Keratinocyte (primary cell): ENCODE data around the gene SYCP1. TPM values are rescaled to one million over a fixed set of nuclear protein-coding genes. Genes with fewer than 3 reads are reported as not detected.

Experiments
- DNase-seq: peaks from one replicate; pipeline ENCODE4 v3.0.0-alpha.2; 2011; ENCODE audit warnings: low read depth, missing footprints, low spot score
- FAIRE-seq: peaks from 2 replicates; lab custom pipeline; 2011; peaks lifted over from hg19 to GRCh38; lab: Jason Lieb, UNC
- H2AFZ ChIP-seq: 2 replicates; pipeline ENCODE4 v1.6.0; 2012; ENCODE audit warnings: low read length, control low read depth, inconsistent platforms; ENCODE audit not compliant: control insufficient read depth
- H3K27ac ChIP-seq: 2 replicates; pipeline ENCODE4 v1.5.1; 2011; ENCODE audit warnings: low read length; ENCODE audit not compliant: control insufficient read depth, insufficient read depth
- H3K27me3 ChIP-seq: 3 replicates; pipeline ENCODE4 v1.6.0; 2011; ENCODE audit warnings: low read length; ENCODE audit not compliant: control insufficient read depth, insufficient read depth; ENCODE audit errors: extremely low read depth
- H3K36me3 ChIP-seq, 2 experiments: 2 replicates in 1 of 2; 3 replicates in 1 of 2; pipeline ENCODE4 v1.5.1; 2011; ENCODE audit warnings: low read length in 2 of 2, mild to moderate bottlenecking in 1 of 2; ENCODE audit not compliant: control insufficient read depth in 2 of 2, insufficient read depth in 2 of 2; ENCODE audit errors: extremely low read depth in 1 of 2
- H3K4me1 ChIP-seq: 3 replicates; pipeline ENCODE4 v1.5.1; 2011; ENCODE audit warnings: low read length; ENCODE audit not compliant: control insufficient read depth, insufficient read depth; ENCODE audit errors: extremely low read depth
- H3K4me2 ChIP-seq: 3 replicates; pipeline ENCODE4 v1.6.0; 2011; ENCODE audit warnings: low read depth, low read length; ENCODE audit not compliant: control insufficient read depth, insufficient read depth; ENCODE audit errors: extremely low read depth
- H3K4me3 ChIP-seq, 3 experiments: fragments of 200-600 bp in 1 of 3; sonication (generic) in 1 of 3; 2 replicates in 2 of 3; 3 replicates in 1 of 3; pipeline ENCODE4 v1.5.1; 2011 to 2016; ENCODE audit warnings: low read length in 3 of 3, mild to moderate bottlenecking in 3 of 3, control low read depth in 2 of 3, inconsistent platforms in 1 of 3, low read depth in 1 of 3, mixed read lengths in 1 of 3, mixed run types in 1 of 3, moderate library complexity in 1 of 3; ENCODE audit not compliant: control insufficient read depth in 2 of 3, insufficient read depth in 2 of 3; ENCODE audit errors: extremely low read depth in 1 of 3
- H3K79me2 ChIP-seq: 2 replicates; pipeline ENCODE4 v1.6.0; 2012; ENCODE audit warnings: low read length; ENCODE audit not compliant: control insufficient read depth, insufficient read depth
- H3K9ac ChIP-seq: 3 replicates; pipeline ENCODE4 v1.6.0; 2011; ENCODE audit warnings: low read length; ENCODE audit not compliant: control insufficient read depth, insufficient read depth; ENCODE audit errors: extremely low read depth
- H3K9me1 ChIP-seq: 3 replicates; pipeline ENCODE4 v1.6.0; 2011; ENCODE audit warnings: low read length; ENCODE audit not compliant: control insufficient read depth, insufficient read depth; ENCODE audit errors: extremely low read depth
- H3K9me3 ChIP-seq: 2 replicates; pipeline ENCODE4 v1.5.1; 2012; ENCODE audit warnings: low read depth, low read length; ENCODE audit not compliant: control insufficient read depth
- H4K20me1 ChIP-seq: 3 replicates; pipeline ENCODE4 v1.6.0; 2011; ENCODE audit warnings: low read length; ENCODE audit not compliant: control insufficient read depth, insufficient read depth; ENCODE audit errors: extremely low read depth
- EZH2 ChIP-seq: IDR thresholded peaks from one replicate; pipeline ENCODE4 v1.6.1; 2012; ENCODE audit warnings: inconsistent platforms, mild to moderate bottlenecking, low read length, moderate library complexity
- dilution Hi-C: fragments of 300-500 bp; cut with MboI; formaldehyde crosslinking; loops from one replicate; pipeline ENCODE4 v1.7.0; 2020; ENCODE audit warnings: low sequenced_read_pairs; ENCODE audit not compliant: extremely low pct_ligation_motif_present
- polyA plus RNA-seq, 5 experiments: library from polyadenylated mRNA; depleted of rRNA in 3 of 5; stranded (reverse) in 3 of 5; stranded (forward) in 1 of 5; unstranded in 1 of 5; fragments of >200 nt; gene quantifications; 1 replicate in 1 of 5; 2 replicates in 3 of 5; 3 replicates in 1 of 5; pipeline versions ENCODE4 v1.2.1 to v1.2.3, GENCODE V29; 2011 to 2012; ENCODE audit warnings: missing spikeins in 2 of 5, low read depth in 1 of 5, low replicate concordance in 1 of 5
- TF ChIP-seq, protein P1 (sequence below), 3 experiments: IDR thresholded peaks in 1 of 3; conservative IDR thresholded peaks in 1 of 3; optimal IDR thresholded peaks in 1 of 3; 2 replicates in 2 of 3; 3 replicates in 1 of 3; pipeline versions ENCODE3 to v1.5.1; 2011; ENCODE audit warnings: low read length in 3 of 3, mild to moderate bottlenecking in 3 of 3, moderate library complexity in 2 of 3, control low read depth in 1 of 3, inconsistent platforms in 1 of 3; ENCODE audit not compliant: insufficient read depth in 2 of 3; ENCODE audit errors: extremely low read depth in 1 of 3

SYCP1 gene
- polyA plus RNA-seq, 1 donor (not counting 4 experiments of a cell fraction or from before 2014, with no cell fraction given): not detected

DNA sequence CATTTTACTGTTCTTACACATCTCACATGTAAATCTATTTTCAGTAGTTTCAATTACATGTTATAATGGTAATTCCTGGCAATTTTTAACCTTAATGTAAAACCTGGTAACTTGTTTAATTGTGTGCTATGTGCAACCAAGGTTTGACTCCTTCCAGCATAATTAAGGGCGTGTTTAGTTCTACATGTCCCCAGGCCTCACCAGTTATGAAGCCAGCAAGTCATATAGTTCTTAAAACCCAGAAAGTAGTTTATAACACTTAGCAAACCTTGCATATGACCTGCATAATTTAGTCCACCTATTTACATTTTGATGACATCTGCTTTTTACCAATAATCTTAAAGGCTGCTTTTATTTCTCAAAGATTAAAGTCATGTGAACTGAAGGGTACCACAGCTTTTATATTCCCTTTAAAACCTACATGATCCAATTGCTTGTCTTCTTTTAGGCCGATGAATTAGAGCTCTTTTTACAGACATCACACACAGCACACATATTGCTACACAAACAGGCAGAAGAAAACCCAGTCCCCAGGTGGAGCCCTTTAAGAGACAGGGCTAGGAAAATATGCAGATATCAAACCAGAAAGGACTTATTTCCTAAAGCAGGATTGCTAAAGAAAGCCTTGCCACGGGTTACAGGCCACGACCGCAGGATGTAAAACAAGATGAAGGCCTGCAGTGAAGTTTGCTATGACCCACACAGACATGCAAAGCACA lies 23.2 kb upstream of the SYCP1 start:
- Histone ChIP-seq H3K36me3 (no peaks in the 10 kb centered on the region), H3K79me2 (no peaks in the 10 kb centered on the region), H3K27ac (no peak overlapping the region), H2AFZ (no peak overlapping the region), H3K4me3 (no peak overlapping the region), H3K9me3 (no peaks in the 10 kb centered on the region), H3K27me3 (no peaks in the 10 kb centered on the region), H4K20me1 (no peaks in the 10 kb centered on the region), H3K4me1 (peaks cover 24% of the 10 kb centered on the region), H3K4me2 (no peak overlapping the region), H3K9me1 (no peaks in the 10 kb centered on the region), H3K9ac (no peak overlapping the region)
- no peak for TF ChIP-seq EZH2
- TF ChIP-seq, protein P1, sequence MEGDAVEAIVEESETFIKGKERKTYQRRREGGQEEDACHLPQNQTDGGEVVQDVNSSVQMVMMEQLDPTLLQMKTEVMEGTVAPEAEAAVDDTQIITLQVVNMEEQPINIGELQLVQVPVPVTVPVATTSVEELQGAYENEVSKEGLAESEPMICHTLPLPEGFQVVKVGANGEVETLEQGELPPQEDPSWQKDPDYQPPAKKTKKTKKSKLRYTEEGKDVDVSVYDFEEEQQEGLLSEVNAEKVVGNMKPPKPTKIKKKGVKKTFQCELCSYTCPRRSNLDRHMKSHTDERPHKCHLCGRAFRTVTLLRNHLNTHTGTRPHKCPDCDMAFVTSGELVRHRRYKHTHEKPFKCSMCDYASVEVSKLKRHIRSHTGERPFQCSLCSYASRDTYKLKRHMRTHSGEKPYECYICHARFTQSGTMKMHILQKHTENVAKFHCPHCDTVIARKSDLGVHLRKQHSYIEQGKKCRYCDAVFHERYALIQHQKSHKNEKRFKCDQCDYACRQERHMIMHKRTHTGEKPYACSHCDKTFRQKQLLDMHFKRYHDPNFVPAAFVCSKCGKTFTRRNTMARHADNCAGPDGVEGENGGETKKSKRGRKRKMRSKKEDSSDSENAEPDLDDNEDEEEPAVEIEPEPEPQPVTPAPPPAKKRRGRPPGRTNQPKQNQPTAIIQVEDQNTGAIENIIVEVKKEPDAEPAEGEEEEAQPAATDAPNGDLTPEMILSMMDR (optimal IDR thresholded peaks at IDR 0.05 in 1 of 3, IDR thresholded peaks at IDR 0.05 in 1 of 3, conservative IDR thresholded peaks at IDR 0.05 in 1 of 3; ENCODE audit: extremely low read depth in 1 of 3, insufficient read depth in 2 of 3, low read length in 3 of 3): no peak
- DNase-seq (no peak), FAIRE-seq (no peak)
- dilution Hi-C loops: no loop called here

- Histone ChIP-seq H4K20me1 (no peaks in the 10 kb centered on the region), H3K9me3 (no peaks in the 10 kb centered on the region), H3K9ac (no peak overlapping the region), H3K79me2 (no peaks in the 10 kb centered on the region), H2AFZ (no peak overlapping the region), H3K36me3 (no peaks in the 10 kb centered on the region), H3K4me1 (peaks cover 24% of the 10 kb centered on the region), H3K9me1 (no peaks in the 10 kb centered on the region), H3K4me2 (no peak overlapping the region), H3K4me3 (no peak overlapping the region), H3K27me3 (no peaks in the 10 kb centered on the region), H3K27ac (no peak overlapping the region)
- dilution Hi-C loops: no loop called here
- TF ChIP-seq, protein P1 (optimal IDR thresholded peaks at IDR 0.05 in 1 of 3, IDR thresholded peaks at IDR 0.05 in 1 of 3, conservative IDR thresholded peaks at IDR 0.05 in 1 of 3; ENCODE audit: extremely low read depth in 1 of 3, insufficient read depth in 2 of 3, low read length in 3 of 3): no peak
- TF ChIP-seq EZH2: no peak
- DNase-seq: no peak
- no peak for FAIRE-seq
Observed at GRCh38 chr1:114832057-114832456, 22.6 kb upstream of the SYCP1 start.
